Chondrocyte (in vitro differentiated cells): ENCODE measurements around the gene RNU11. TPM values are rescaled to one million over a fixed set of nuclear protein-coding genes. Genes with fewer than 3 reads are reported as not detected.

Experiments used
- DNase-seq: peaks from one replicate; pipeline ENCODE4 v3.0.0; 2021; ENCODE audit warnings: mixed read lengths, low spot score
- H3K27ac Mint-ChIP-seq: one replicate; pipeline ENCODE4 v1.8.0; 2021; ENCODE audit warnings: mild to moderate bottlenecking, moderate library complexity, mixed read lengths; ENCODE audit not compliant: unreplicated experiment
- H3K27me3 Mint-ChIP-seq: 2 replicates; pipeline ENCODE4 v1.8.0; 2021; ENCODE audit warnings: low read depth, mixed read lengths
- H3K36me3 Mint-ChIP-seq: 2 replicates; pipeline ENCODE4 v1.8.0; 2021; ENCODE audit warnings: low read depth, mixed read lengths
- H3K4me1 Mint-ChIP-seq: 2 replicates; pipeline ENCODE4 v1.8.0; 2021; ENCODE audit warnings: low read depth, mild to moderate bottlenecking, mixed read lengths
- H3K4me3 Mint-ChIP-seq: one replicate; pipeline ENCODE4 v1.8.0; 2021; ENCODE audit warnings: mild to moderate bottlenecking, moderate library complexity, mixed read lengths; ENCODE audit not compliant: unreplicated experiment
- H3K9me3 Mint-ChIP-seq: 2 replicates; pipeline ENCODE4 v1.8.0; 2021; ENCODE audit warnings: low read depth, mixed read lengths
- CTCF ChIP-seq: fragments of 200-600 bp; sonication (generic); IDR thresholded peaks from 2 replicates; pipeline ENCODE4 v1.5.0; 2021; ENCODE audit warnings: antibody characterized with exemption, mild to moderate bottlenecking, moderate library complexity
- long read RNA-seq: library from polyadenylated mRNA; stranded (forward); transcript quantifications from one replicate; pipeline ENCODE4 v2.0.0, GENCODE V29; 2021
- total RNA-seq: library from RNA; stranded (reverse); gene quantifications from 3 replicates; pipeline ENCODE4 v1.2.1, GENCODE V29; 2021

The RNU11 gene
- total RNA-seq: not detected in 3 replicates
- long read RNA-seq: 0 reads

DNA sequence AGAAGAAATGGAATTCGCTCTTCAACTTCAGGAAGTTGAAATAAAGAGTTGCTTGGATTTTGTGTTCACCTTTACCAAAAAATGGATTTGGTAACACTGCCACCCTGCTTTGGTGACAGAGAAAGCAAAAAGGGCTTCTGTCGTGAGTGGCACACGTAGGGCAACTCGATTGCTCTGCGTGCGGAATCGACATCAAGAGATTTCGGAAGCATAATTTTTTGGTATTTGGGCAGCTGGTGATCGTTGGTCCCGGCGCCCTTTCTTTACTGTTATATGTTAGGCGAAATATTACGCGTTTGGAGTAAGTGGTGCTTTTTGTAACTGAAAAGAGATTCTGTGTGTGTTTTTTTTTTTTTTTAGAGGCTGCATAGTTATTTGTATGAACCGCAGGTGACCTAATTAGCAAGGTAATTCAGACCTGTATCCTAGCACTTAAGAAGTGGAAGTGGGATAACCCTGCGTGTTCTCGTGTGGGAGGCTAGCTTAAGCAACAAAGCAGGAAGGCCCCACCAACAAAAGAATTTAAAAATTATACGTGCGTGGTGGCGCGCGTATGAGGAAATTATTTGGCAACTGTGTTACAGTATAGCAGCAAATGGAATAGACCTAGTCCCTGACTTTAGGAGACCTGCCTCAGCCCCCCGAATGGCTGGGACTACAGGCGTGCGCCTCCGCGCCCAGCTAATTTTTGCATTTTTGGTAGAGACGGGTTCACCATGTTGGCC is at the start of gene RNU11:
Gene RNU11 (plus strand): TSS at position 127 of the 725 bp plus-strand sequence.
- peak within 1 kb of the TSS; percentile 99 for H3K27ac Mint-ChIP-seq
- DNase-seq: no peak
- peaks cover 27% of the 10 kb centered on the region for H3K4me1 Mint-ChIP-seq
- H3K27me3 Mint-ChIP-seq: no peaks in the 10 kb centered on the region
- no peaks in the 10 kb centered on the region for H3K9me3 Mint-ChIP-seq
- H3K36me3 Mint-ChIP-seq: no peaks in the 10 kb centered on the region
- H3K4me3 Mint-ChIP-seq: peak within 1 kb of the TSS; percentile 82
- TF ChIP-seq CTCF: no peak

DNA sequence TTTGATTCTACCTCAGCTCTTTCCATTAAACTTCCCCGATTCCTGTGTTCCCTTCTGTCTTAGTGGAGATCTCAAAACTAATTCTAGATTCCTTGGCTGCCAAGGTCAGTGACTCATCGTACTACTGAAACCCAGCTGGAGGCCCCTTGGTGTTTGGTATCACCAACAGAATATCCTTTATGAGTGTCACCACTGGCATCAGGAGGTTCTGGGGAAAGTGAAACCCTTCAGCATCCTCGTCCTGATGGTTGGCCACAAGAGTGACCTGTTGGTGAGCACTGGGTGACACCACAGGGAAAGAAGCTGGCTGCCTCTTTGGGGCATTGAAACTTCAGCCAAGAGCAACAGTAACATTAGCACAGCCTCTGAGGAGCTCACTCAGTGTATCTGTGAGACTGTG is 46.7 kb upstream of the RNU11 start:
- H3K27ac Mint-ChIP-seq: peak overlapping the region; percentile 95
- peak overlapping the region; percentile 17 for H3K4me3 Mint-ChIP-seq
- H3K36me3 Mint-ChIP-seq: peaks cover 3% of the 10 kb centered on the region
- no peak for DNase-seq
- H3K4me1 Mint-ChIP-seq: peaks cover 18% of the 10 kb centered on the region
- H3K9me3 Mint-ChIP-seq: no peaks in the 10 kb centered on the region
- no peaks in the 10 kb centered on the region for H3K27me3 Mint-ChIP-seq
- no peak for TF ChIP-seq CTCF

DNA sequence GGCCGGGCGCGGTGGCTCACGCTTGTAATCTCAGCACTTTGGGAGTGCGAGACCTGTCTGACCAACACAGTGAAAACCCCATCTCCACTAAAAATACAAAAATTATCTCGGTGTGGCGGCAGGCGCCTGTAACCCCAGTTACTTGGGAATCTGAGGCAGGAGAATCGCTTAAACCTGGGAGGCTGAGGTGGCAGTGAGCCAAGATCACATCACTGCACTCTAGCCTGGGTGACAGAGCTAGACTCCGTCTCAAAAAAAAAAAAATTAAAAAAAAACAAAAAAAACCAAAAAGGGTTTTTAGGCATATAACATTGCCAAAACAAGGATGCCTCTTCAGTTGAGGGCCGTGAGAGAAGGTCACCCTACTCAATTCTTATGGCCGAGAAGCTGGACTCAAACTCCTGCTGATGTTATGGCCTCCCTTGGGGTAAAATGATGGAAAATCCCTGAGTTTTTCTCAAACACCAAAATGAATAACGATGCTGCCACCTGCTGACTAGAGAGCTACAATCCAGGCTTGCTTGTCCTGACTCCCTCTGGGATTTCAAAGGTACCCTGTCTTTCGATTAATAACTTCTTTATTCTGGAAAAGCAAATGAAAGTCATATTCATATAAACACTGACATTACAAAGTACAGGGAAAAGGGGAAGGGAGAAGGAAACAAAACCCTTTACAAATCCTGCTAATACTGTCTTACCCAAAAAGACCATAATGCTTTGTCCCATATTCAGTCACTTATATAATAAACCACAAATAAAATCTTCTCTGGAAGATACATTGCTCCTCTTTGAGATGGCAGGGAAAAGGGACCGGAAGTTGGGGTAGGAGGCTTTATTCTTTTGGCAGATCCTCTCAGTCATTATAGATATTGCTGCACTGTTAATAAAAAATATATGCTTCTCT is 45.6 kb upstream of the RNU11 start:
- Mint-ChIP-seq H3K4me1 (peaks cover 18% of the 10 kb centered on the region), H3K27ac (peak overlapping the region; percentile 95), H3K9me3 (no peaks in the 10 kb centered on the region), H3K4me3 (no peak overlapping the region), H3K27me3 (no peaks in the 10 kb centered on the region), H3K36me3 (peaks cover 3% of the 10 kb centered on the region)
- no peak for DNase-seq
- peak; percentile 94 for TF ChIP-seq CTCF

DNA sequence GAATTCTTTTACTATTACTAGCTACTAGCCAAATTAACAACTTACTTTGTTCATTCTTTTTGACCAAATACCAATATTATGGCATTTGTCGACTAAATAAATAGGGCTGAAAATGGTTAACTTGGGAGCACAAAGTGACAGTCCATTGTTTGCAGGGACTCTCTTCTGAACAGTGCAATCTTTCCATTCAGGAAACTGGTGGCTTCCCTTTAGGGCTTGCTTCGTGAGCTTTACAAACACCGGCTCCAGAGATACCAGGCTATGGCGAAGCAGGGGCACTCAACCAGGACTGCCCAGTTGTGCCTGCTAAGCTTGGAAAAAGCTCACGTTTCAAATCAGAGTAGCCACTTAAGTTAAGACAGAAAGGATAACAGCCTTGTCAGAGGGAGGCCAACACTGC is 44.0 kb upstream of the RNU11 start:
- Mint-ChIP-seq H3K27me3 (no peaks in the 10 kb centered on the region), H3K4me3 (no peak overlapping the region), H3K9me3 (no peaks in the 10 kb centered on the region), H3K4me1 (peaks cover 18% of the 10 kb centered on the region), H3K36me3 (peaks cover 3% of the 10 kb centered on the region), H3K27ac (no peak overlapping the region)
- DNase-seq: no peak
- no peak for TF ChIP-seq CTCF

GRCh38 chr1:28604962-28605361 is 43.4 kb upstream of the RNU11 start:
- Mint-ChIP-seq H3K27me3 (no peaks in the 10 kb centered on the region), H3K4me3 (no peak overlapping the region), H3K27ac (no peak overlapping the region), H3K9me3 (no peaks in the 10 kb centered on the region), H3K4me1 (peaks cover 18% of the 10 kb centered on the region), H3K36me3 (peaks cover 6% of the 10 kb centered on the region)
- DNase-seq: no peak
- TF ChIP-seq CTCF: no peak
